ENCODE results near the gene RHOXF2. TPM values are rescaled to one million over a fixed set of nuclear protein-coding genes. Genes with fewer than 3 reads are reported as not detected.

Gene RHOXF2, protein sequence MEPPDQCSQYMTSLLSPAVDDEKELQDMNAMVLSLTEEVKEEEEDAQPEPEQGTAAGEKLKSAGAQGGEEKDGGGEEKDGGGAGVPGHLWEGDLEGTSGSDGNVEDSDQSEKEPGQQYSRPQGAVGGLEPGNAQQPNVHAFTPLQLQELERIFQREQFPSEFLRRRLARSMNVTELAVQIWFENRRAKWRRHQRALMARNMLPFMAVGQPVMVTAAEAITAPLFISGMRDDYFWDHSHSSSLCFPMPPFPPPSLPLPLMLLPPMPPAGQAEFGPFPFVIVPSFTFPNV
- not detected in 2 replicates for total RNA-seq

DNA sequence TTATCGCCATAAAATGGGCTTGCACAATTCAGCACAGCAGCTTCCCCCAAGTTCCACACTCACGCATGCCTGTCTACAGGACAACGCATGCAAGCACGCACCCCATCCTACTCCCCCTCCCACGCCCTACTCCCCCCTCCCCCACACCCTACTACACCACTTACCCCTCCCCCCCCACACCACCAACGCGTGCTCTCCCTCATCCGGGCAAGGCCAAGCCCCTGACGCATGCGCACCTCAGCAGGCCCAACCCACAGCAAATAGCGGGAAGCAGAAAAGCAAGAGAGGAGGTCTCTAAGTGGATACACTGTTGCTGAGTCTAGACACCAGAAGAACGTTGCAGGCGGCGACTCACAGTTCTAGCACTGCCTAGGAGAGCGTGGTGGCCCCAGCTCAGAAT is at the start of gene RHOXF2:
TSS of gene RHOXF2 (plus strand) at position 301 of the 400 bp plus-strand sequence. CDS start 138 bp downstream, outside the sequence.

GRCh38 chrX:120115438-120115963 is 42.9 kb upstream of the RHOXF2 start, which contains the start of gene RHOXF1:
TSS of gene RHOXF1 (minus strand) at chrX:120115913. CDS start at chrX:120115862, 51 bp downstream.

Other genes starting within 250 kb of the RHOXF2 start
- 3.6 and 4.1 TPM in 2 replicates for gene NKAP, start 214.9 kb upstream of the RHOXF2 start, total RNA-seq
- 1.3 TPM in 1 of 2 replicates, not detected in the other for gene RHOXF2B, start 80.9 kb upstream of the RHOXF2 start, total RNA-seq
- gene RHOXF1, start 42.7 kb upstream of the RHOXF2 start, total RNA-seq: not detected in 2 replicates
- gene ZBTB33, start 92.2 kb downstream of the RHOXF2 start, total RNA-seq: 27.1 and 29.6 TPM in 2 replicates
- not detected in 2 replicates for gene TMEM255A, start 152.8 kb downstream of the RHOXF2 start, total RNA-seq
- not detected in 2 replicates for gene ATP1B4, start 203.5 kb downstream of the RHOXF2 start, total RNA-seq